ENCODE data around the gene PRKAB1.

The PRKAB1 gene

DNA sequence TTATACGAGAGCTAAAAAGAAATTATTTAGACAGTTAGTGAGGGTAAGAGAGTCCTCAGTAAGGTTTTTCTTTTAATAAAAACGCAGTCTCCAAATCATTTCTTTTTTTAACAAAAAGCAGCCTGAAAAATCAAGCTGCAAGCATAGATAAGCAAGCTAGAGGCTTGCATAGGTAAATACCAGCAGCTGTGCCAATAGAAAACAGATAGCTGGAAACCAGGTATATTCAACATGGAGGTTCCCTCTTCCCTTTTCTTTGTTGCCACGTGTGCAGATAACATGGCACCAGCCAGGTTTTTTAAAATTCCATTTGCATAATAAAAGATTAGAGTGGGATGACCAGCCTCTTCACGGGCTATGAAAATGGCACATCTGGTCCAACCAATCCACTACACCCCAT is 6.1 kb upstream of the PRKAB1 start:
- DNase-seq (ENCODE audit: low spot score): no peak

DNA sequence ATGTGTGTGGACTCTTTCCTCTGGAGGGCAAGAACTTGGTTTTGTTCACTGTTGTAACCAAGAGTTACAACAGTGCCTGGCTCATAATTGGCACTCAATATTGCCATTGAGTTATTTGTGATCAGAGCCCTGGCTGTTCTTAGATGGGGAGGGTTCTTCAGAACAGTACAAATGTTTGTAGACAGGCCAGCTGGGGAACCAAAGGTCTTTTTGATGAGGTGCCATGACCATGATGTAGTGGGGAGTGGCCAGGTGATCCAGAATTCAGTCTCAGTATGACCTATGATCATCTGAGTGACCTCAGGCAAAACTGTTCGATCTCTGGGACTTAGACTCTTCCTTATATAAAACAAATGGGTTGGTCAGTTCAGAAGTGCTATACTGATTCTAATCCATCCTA is 3.3 kb upstream of the PRKAB1 start:
- DNase-seq (ENCODE audit: low spot score): no peak

DNA sequence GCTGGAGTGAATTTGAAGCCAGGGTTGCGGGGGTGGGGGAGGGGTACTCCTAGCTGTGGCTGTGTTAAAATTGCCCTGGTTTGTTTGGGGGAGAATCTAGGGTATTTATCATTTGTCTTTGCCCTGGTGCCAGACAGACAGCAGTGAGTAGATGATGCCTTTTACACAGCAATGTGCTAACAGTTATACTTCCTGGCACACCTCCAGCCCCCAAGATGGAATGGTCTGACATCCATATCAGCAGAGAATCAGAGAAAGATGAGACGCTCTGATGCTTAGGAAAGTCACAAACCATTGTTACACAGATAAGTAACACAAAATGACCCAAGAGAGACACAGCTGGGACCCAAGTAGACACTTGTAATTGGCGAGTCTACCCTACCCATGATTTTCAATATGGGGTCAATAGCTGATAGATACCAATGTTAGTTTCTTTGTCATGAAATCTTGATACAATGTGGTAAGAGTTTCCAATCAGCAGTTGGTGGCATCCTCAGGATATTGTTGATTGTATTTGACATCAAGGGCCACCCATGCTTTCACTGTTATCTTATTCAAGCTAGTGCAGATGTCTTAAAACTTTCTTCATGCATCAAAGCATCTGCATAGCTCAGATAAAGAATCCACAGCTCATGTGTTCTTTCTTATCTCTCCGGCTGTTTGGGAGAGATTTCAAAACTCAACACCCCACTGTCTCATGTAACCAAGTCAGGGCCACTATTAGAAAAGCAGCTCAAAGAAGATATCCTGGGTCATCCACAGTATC is 2.6 kb upstream of the PRKAB1 start:
- no peak for DNase-seq (ENCODE audit: low spot score)

GRCh38 chr12:119666226-119666795 is 1.6 kb upstream of the PRKAB1 start:
- peak; percentile 37 for DNase-seq (ENCODE audit: low spot score)

GRCh38 chr12:119666900-119667576 is 895 bp upstream of the PRKAB1 start:
- DNase-seq (ENCODE audit: low spot score): peak; percentile 44

GRCh38 chr12:119668324-119668841 is 450 bp downstream of the PRKAB1 start:
- DNase-seq (ENCODE audit: low spot score): no peak

DNA sequence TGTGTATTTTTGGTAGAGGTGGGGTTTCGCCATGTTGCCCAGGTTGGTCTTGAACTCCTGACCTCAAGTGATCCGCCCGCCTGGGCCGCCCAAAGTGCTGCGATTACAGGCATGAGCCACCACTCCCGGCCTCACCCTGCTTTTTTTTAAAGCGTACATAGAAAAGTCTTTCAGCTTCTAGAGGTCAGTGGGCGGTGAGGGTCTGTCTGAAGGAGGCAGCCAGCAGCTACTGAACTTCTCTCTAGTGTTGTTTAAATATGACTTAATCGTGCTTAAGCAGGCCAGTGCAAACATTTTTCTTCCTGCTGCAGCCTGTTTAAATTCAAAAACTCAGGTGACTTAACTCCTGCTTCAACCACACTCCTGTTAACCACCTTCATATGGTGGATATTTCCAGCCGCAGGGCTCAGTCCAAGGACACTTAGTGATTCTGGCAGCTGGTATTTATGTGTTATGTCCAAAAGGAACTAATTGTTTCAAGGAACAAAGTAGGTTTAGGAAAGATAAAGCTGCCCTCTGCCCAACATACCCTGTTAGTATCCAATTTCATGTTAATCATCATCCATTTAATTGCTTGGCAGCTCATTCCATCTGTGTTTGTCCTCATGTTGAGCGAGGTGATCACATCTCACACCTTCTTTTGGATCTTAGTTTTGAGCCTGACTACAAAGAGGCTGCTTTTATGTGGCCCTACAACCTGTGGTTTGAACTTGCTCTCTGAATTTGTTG is 2.0 kb downstream of the PRKAB1 start:
- no peak for DNase-seq (ENCODE audit: low spot score)

GRCh38 chr12:119671070-119671469 is 3.1 kb downstream of the PRKAB1 start:
- DNase-seq (ENCODE audit: low spot score): no peak

- no peak for DNase-seq (ENCODE audit: low spot score)
These were observed 4.3 kb downstream of the PRKAB1 start for GRCh38 chr12:119672194-119672593.

DNA sequence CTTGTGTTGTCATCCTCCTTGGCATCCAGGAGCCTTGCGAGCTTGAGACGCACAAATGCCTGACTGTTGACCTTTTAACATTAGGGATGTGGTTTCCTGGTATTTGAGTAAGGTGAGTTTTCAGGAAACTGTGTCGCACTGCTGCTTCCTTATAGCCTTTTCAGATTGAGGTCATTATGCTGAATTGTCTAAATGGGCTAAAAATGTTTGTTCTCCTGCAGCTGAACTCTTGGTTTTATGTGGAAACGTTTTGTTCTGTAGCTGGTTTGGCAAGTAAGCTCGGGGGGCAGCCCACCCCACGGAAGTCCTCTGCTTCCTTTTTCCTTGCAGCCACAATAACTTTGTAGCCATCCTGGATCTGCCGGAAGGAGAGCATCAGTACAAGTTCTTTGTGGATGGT is 5.7 kb downstream of the PRKAB1 start:
- no peak for DNase-seq (ENCODE audit: low spot score)

DNA sequence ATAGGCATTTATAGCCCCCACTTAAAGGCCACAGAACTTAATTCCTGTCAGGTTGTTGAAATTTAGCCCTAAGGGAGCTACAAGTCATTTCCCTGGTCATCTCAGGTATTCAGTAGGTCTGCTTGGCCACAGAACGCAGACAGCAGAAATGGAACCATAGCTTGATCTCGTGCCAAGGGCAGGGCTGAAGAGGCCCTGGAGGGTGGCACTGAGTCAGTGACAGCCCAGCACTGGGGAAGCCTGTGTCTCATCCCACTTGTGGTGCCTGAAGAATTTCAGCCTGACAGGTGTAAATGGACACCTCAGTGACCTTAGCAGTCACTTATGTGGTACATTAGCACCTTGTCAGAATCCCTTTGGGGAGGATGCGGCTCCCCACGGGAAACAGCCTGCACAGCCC is 6.6 kb downstream of the PRKAB1 start:
- no peak for DNase-seq (ENCODE audit: low spot score)

GRCh38 chr12:119676022-119676421 is 8.1 kb downstream of the PRKAB1 start:
- DNase-seq (ENCODE audit: low spot score): no peak

DNA sequence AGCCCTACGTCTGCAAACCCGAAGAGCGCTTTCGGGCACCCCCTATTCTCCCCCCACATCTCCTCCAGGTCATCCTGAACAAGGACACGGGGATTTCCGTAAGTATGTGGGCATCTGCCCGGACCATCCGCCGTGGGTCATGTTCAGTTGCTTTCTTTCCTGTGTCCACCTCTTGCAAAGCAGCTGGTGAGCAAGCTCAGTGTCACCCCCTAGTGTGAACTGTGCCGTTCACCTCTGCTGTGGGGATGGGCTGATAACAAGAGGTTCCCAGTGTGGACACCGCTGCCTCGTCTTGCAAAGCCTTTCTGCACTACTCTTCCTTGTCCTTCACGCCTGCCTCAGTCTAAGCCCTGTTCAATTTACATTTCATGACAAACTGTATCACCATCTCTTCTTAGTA is 8.6 kb downstream of the PRKAB1 start:
- no peak for DNase-seq (ENCODE audit: low spot score)

DNA sequence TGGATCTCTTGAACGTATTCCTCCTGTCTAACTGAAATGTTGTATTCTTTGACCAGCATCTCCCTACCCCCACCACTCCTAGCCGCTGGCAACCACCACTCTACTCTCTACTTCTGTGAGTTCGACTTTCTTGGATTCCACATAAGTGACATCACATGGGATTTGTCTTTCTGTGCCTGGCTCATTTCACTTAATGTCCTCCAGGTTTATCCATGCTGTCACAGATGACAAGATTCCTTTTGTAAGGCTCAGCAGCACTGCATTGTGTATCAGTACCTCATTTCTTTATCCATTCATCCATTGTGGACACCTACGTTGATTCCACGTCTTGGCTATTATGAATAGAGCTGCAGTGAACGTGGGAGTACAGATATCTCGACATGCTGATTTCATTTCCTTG is 10.5 kb downstream of the PRKAB1 start:
- DNase-seq (ENCODE audit: low spot score): no peak

GRCh38 chr12:119679081-119679480 is 11.1 kb downstream of the PRKAB1 start:
- DNase-seq (ENCODE audit: low spot score): no peak

DNA sequence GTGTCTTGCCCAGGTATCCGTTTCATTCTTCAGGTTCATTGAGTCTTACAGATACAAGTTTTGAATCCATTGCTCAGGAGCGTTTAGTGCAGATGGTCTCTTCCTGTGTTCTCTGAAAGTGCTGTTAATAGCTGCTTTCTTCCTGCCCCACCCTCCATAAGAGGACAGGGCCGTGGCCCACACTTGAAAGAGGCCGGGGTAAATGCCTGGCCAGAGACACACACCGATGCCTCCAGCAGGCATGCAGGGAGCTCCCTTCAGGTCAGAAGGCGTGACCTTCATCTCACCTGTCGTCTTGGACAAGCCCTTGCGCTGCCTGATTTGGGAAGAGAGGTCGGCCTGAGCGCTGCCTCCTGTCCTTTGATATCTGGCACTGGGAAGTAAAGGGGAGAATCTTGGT is 11.6 kb downstream of the PRKAB1 start:
- DNase-seq (ENCODE audit: low spot score): no peak

DNA sequence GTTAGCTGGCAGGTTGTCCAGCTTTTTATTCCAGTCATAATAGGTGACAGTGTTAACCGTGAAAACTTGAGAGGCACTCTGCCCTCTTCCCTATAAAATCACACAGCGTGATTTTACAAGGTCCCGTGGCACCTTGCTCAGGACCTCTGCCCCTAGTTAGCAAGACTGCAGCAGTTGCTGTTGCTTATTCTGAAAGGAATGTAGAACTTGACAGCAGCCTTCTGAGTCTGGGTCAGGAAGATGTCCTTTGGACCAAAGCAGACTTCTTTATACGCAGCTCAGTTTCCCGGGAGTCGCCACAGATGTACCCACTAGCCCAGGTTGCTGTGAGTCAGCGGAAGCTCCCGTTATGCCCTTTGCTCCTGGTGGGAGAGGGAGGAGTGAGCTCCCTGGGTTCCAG is 13.2 kb downstream of the PRKAB1 start:
- DNase-seq (ENCODE audit: low spot score): no peak

- DNase-seq (ENCODE audit: low spot score): peak; percentile 27
These were observed 14.1 kb downstream of the PRKAB1 start for GRCh38 chr12:119681728-119682638.

DNA sequence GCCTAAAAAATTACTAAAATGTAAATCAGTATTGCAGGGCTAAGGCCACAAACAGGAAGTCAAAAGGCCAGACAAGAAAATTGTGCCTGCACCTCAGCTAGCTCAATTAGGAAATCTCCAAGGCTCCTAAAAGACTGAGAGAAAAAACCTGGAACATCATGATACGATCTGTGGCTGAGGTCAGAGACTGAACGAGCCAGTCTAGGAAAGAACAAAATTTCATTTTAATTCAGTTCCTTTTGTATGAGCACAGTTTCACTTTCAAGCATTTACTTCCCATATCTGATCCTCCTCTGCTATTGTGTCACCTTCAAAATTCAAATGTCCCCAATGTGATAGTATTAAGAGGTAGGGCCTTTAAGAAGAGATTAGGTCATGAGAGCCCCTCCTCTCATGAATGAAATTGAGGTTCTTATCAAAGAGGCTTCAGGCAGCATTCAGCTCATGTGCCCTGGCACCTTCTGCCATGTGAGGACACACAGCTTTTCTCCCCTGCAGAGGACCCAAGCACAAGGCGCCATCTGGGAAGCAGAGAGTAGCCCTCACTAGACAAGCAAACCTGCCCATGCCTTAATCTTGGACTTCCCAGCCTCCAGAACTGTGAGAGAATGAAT is 14.8 kb downstream of the PRKAB1 start:
- DNase-seq (ENCODE audit: low spot score): peak; percentile 35

DNA sequence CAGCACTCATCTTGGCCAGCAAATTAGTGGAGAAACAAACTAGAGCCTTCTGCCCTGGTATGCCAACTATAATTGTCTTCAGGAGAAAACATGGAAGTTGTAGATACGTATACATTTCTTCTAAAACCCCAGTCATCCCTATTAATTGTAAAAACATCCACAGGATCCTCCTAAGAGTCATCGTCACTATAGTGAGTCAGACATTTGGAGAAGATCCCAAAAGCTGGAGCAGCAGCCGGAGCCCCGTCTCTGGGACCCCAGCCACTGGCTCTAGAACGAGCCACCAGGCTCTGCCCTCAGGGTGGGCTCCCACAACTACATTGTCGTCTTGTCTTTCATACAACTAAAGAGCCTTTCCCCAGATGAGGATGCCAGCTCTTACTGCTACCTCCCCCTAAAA is 15.5 kb downstream of the PRKAB1 start:
- DNase-seq (ENCODE audit: low spot score): no peak

- DNase-seq (ENCODE audit: low spot score): no peak
These were observed 15.9 kb downstream of the PRKAB1 start for GRCh38 chr12:119683816-119684215.

Data from germinal center (tissue), 1 donor.